ENCODE results near the gene CUX1.

DNA sequence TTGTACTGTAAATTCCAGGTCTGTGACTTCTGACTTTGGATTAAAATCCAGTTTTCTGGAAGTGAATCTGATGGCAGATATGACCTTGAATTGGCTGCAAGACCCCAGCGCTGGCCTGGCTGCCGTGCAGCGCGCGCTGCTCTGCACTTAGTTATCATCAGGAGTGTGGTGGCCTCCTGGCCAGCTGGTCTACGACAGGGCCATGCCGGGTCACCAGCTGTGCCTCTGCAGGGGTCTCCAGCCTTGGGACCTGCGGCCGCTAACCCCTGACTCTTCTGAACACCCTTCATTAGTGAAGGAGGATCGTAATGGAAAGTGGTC lies 278.5 kb downstream of the CUX1 start:
- TF ChIP-seq, protein P1, sequence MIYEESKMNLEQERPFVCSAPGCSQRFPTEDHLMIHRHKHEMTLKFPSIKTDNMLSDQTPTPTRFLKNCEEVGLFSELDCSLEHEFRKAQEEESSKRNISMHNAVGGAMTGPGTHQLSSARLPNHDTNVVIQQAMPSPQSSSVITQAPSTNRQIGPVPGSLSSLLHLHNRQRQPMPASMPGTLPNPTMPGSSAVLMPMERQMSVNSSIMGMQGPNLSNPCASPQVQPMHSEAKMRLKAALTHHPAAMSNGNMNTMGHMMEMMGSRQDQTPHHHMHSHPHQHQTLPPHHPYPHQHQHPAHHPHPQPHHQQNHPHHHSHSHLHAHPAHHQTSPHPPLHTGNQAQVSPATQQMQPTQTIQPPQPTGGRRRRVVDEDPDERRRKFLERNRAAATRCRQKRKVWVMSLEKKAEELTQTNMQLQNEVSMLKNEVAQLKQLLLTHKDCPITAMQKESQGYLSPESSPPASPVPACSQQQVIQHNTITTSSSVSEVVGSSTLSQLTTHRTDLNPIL (CRISPR knock-in tag; IDR thresholded peaks at IDR 0.05; ENCODE audit: low read depth): no peak
- TF ChIP-seq CSDC2 (CRISPR knock-in tag; IDR thresholded peaks at IDR 0.05) (no peak), BACH2 (CRISPR knock-in tag; IDR thresholded peaks at IDR 0.05; ENCODE audit: borderline replicate concordance) (no peak), ARNTL (CRISPR knock-in tag; IDR thresholded peaks at IDR 0.05; ENCODE audit: borderline replicate concordance, low read depth) (no peak), ZFP3 (CRISPR knock-in tag; IDR thresholded peaks at IDR 0.05) (no peak)

Data from SK-N-SH treated with all-trans-retinoic acid at 6 μM for 48 hours (cell line).